HG02852 (cell line): ENCODE measurements around the gene POLR2F.

Experiments used
- ATAC-seq: cut with Tn5 transposase; IDR thresholded peaks from one replicate; pipeline ENCODE4 v1.9.1; 2021; ENCODE audit warnings: mild to moderate bottlenecking, moderate library complexity; ENCODE audit not compliant: unreplicated experiment

Gene POLR2F

DNA sequence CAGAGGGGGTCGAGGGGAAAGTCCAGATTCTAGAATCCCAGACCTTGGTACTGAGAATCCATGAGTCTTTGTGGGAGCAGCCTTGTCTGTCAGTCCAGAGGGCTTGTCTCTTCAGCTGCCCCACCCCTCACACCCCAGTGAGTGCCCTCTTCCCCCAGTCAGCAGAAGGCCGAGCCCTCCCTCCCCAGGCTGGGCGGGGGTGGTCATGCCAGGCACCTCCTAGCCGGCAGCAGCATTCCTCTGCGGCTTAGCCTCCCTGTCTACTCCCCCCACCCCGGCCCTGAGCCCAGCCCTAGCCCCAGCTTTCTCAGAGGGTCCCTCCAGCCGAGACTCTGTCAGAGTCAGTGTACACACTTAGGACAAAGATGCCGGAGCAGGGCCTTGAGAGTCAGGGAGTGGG is 26.3 kb downstream of the POLR2F start:
- ATAC-seq = no peak

DNA sequence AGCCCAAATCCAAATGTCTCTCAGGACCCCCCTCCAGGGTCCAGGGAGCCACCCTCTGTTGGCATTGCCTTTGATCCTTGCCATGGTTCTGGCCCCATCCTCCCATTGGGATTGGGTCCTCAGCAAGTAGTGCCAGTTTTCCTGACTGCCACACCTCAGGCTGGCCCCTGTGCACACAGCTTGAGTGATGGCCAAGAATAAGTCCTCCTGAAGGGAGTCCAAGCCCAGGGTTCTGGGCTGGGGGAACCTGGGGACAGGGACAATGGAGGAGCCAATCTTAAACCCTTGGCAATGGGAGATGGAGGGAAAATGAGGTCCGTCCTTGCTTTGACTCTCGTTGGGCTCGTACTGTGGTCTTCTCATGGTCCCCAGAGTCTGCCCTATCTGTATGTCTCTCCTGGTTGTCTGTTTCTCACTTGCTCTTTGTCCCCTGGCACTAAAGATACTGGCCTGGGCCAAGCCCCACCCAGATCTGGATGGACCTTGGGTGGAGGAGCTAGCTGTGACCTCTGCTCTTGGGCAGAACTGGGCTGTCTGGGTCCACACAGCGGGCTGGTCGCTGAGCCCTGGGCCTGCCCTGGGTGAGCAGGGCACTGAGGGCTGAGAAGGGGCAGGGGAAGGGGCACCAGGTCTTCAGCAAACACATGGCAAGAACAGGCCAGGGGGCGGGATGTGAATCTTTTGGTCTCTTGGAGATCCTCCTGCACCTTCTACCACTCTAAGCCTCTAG is 27.9 kb downstream of the POLR2F start:
- no peak for ATAC-seq

DNA sequence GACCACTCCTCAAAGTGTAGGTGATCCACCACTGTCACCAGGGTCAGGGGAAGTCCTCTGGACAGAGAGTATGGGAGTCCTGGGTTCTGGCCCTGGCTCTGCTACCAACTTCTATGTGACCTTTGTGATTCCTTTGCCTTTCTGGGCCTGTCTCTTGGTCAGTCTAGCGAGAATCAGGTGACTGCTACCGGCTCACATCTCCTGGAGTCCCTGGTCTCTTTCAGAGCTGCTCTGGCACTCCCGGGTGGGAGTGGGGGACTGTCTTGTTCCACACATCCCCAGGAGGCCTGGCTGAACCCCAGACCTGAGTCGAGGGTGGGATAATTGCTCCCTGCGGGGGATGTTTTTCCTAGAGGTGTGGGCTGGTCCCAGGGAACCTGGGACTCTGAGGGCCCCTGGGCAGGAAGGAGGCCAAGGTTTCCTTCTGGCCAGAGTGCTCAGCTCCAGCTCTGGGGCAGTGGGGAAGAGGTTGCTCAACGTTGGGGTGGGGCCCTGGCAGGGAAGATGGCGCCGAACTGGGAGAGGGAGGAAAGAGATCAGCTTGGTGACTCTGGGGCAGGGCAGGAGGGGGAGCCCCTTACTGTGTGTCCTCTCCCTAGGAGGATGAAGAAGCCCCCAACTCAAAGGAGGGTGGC is 28.8 kb downstream of the POLR2F start:
- no peak for ATAC-seq

DNA sequence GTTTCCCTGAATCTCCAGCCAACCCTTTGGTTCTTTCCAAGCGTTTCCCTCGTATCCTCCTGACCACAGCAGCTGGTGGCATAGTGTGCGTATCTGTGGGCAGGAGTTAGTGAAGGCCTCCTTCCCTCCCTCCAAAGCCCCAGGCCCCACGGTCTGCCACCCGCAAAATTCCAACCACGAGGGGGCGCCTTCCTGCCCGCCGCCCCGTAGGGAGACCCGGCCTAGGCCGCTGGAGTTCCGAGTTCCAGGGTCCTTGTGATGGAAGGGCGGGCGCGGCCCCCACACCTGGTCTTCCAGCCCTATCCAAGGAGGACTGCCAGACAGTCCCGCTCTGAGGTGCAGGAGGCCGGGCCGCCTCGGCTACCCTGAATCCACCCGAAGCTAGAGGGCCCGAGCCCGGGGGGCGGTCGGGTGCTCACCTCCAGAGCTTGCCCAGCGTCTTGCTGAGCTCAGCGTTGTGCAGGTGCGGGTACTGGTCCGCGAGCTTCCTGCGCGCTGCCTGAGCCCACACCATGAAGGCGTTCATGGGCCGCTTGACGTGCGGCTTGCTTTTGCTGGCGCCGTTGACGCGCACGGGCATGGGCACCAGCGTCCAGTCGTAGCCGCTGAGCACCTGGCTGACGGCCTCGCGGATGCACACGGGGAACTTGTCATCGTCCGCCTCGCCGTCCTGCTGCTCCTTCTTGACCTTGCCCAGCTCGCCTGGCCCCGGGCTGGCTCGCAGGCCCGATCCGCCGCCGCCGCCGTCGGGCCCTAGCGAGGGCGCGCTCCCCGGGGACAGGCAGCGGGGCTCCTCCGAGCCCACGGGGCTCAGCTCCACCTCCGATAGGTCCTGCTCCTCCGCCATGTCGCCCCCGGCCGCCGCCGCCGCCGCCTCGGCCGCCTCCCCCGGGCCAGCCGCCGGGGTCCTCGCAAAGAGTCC is 29.7 kb downstream of the POLR2F start:
- ATAC-seq = no peak

DNA sequence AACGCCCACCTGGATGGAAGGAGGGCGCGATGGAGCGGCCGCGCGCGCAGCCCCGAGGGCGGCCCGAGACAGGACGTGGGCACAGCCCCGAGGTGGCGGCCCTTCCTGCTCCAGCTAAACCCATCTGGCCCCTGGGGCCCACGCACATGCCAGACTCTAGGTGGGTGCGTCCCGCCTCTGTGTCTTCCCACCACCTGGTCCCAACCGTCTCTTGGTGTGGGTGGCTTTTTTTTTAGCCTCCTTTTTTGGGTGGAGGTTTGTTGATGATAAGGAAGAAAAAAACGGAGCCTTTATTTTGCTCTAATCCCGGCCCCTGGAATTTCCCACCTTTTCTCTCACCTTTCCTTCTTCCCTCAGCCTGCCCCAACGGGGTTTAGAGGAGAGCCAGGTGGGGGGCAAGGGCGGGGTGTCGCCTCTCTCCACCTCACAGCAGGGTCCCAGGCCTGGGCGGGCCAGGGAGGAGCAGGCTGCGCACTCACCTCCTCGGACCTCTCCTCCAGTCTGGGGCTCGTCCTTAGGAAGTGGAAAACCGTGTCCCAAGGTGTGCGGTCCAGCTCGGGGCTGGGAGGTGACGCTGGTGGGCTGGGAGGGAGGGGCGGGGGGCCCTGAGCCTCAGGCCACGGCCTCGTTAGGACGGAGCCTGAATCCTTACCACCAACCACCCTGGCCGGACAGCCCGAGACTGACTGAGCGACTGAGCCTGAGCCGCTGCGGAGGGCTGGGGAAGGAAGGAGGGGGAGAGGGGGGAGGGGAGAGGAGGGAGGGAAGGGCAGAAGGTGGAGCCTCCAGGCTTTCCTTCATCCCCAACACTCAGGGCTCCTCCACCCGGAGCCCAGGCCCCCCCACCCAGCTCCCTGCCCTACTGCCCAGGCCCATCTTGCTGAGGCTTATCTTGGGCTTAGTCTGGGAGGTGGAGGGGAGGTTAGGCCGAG is 30.6 kb downstream of the POLR2F start, which contains the start of gene SOX10:
Gene SOX10 (minus strand): TSS at position 696 of the 932 bp plus-strand sequence. CDS start 771 bp downstream, outside the sequence.
- no peak for ATAC-seq

DNA sequence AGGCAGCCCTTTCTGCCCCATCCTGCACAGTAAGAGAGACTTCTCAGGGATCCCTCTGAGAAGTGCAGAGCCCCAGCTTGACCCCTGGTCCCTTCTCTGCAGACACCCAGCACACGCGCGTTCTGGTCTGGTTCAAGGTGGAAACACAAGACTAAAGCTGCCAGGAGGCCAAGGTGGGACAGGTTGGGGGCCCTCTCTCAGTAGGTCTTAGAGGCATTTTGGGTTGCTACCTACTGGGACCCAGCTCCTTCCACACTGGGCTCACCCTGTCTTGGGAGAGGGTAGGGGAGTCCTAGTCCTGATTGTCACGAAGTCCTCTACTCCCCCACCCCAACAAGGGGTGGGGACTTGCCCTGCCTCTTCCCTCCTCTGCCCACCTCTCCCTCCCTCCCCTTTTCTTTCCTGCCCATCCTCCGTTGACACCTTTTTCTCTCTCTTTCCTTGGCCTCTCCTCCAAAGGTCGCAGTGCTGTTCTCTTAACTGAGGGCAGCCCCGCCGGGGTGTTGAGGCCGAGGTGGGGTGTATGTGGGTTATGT is 31.6 kb downstream of the POLR2F start:
- ATAC-seq = no peak

DNA sequence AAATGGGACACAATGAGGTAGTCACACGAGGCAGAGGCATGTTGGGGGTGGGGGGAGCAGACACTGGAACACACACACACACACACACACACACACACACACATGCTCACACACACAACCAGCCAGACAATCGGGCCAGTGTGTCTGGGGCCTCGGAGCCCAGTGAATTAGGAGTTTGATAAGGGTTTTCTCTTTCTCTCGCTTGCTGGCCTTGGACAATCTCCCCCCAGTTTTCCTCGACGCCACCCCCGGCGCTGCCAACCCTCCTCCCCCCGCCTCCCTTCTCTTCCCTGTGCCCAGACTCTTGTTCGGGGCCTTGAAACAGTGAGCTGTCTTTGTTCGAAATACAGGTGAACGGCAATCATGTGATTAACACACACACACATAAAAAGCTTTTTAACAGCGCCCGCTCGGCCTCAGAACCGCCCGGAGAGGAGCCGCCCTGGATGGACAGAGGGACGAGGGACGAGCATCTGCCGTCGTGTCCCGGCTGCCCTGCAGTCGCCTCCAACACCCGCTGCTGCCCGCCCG is 32.3 kb downstream of the POLR2F start:
- ATAC-seq = no peak

DNA sequence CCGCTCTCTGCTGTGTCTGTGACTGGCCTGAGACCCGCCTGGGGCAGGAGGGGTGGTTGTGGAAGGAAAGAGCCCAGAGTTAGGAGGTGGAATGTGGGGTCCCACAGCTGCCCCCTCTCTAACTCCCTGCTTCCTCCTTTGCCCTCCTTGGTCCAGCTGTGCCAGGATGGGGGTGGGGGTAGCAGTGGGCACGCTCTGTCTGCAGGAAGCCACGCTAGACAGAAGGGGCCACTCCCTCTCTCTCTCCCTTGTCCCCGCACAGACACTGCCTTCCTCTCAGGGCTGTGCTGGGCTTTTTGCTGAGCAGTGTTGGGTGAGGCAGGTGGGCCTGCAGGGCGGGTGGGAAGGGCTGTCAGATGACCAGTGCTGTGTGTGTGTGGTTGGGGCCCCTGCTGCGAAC is 32.9 kb downstream of the POLR2F start:
- ATAC-seq = no peak

DNA sequence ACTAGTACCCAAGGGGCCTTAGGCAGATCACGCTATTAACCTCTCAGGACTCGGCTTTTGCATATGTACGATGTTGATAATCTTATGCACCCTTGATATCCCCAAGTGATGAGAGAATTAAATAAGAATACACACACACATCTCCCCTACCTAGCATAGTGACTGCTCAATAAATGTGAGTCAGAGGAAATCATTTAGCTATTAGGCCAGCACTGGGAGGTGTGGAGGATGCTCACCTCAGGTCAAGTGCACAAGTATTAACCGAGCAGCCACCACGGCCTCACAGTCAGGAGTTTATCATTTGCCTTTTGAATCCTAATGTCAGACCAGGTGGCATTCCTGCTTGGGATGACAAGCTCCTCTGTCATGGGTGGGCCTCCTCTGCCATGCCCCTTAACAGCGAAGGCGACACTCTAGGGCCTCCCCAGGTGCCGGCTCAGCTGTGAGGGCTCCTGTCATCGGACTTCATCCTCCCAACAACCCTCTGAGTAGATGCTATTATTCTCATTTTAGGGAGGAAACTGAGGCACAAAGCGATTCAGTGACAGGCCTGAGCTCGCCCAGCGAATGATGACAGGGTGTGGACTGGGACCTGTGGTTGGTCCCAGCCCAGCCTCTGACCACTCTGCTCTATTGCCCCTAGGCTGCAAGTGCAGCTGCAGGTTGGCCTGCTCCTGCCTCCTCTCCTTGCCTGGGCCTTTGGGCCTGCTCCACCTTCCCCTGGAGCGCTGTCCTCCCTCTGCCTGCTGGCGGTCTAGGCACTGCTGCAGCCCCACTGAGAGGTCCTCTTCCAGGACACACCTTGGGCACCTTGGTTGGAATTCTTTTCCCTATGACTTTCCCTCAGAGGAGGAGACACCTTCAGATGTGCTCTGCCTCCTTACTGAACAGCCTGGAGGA is 35.9 kb downstream of the POLR2F start:
- ATAC-seq = no peak

DNA sequence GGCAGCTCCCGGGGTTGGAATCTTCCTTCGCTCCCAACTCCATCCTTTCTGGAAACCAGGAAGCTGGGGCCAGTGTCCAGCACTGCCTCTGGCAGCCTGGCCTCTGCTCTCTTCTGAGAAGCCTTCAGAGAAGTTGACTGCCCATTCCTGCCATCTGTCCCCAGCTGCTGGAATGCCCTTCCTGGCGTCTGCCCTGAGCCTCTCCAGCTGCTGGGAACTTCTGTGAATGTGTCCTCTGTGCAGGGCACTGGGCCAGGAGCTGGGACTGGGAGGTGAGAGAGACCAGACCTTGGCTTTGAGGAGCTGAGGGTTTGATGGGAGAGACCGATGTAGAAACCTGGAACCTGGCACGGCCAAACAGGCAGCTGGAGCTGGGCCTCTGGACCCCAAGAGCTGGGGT is 36.8 kb downstream of the POLR2F start:
- no peak for ATAC-seq

DNA sequence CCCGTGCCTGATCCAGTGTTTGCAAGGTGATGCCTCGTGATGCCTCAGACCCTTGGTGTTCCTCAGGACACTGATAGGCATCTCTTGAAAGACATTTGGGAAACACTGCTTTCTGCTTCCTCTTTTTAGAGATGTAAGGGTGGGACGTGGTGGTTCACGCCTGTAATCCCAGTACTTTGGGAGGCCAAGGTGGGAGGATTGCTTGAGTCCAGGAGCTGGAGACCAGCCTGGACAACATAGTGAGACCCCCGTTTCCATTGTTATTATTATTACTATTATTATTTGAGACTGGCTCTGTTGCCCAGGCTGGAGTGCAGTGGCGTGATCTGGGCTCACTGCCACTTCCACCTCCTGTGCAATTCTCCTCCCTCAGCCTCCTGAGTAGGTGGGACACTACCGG is 37.4 kb downstream of the POLR2F start:
- no peak for ATAC-seq

DNA sequence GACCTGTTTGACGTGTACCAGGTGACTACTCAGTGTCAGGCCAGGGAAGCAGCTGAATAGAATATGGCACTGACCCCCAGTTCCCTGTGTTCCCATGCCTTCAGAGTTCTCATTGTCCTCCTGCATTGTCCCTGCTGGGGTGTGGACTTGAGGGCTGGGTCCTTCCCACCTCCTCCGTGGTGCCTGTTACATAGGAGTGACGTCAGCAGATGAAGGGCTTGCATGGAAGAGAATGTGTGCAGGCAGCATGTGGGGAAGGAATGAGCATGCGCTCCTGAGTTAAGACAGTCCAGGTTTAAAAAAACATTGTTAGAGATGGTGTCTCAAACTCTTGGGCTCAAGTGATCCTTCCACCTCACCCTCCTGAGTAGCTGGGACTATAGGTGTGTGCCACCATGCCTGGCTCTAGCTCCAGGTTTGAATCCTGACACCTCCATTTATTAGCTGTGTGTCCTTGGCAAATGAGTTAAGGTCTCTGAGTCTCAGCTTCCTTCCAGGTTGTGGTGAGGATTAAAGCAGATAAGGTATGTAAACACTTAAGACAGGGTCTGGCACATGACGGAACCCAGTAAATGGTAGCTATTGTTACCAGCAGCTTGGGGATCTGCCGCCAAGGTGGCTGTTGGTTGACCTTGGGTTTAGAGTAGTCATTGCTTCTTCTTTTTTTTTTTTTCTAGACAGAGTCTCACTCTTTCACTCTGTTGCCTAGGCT is 38.4 kb downstream of the POLR2F start:
- no peak for ATAC-seq

DNA sequence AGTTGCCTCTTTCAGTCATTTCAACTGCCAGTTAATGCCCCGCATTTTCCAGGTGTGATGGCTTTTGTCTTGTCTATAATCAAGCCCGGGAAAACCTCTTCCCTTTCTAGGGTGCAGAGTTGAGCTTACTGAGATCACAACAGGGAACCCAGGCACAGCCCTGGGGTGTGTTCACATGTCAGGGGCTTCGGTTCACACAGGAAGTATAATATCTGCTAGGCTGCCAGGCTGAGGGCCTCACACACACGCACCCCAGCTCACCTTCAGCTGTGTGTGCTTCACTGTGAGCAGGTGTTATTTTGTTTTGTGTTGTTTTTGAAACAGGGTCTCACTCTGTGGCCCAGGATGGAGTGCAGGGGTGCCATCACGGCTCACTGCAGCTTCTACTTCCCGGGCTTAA is 40.5 kb downstream of the POLR2F start:
- no peak for ATAC-seq

DNA sequence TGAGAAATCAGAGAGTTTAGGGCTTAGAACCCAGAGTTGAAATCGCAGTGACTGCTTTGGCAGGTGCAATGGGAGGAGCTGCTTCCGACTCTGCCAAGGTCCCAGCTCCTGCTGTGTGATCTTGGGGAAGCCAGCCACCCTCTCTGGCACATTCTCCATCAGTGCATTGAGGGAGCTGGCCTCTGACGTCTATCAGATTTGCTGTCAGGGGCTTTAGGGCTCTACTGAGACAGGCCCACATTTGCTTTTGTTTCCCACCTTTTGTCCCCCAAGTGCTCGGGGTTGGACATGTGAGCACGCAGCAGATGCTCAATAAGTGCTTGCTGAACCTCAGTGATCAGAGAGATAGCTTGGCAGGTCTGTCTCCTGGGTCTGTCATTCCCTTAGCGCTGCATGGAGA is 41.5 kb downstream of the POLR2F start:
- no peak for ATAC-seq

DNA sequence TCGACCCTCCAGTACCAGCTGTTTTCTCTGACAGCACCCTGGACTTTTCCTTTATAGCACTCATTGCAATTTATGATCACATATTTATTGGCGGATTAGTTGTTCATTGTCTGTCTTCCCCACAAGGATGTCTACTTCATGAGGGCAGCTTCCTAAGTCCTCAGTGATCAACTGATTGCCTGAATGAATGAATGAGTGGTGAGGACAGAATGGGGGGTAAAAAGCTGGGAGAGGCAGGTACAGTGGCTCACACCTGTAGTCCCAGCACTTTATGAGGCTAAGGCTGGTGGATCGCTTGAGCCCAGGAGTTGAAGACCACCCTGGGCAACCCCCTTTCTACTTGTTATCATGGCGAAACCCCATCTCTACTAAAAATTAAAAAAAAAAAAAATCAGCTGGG is 42.0 kb downstream of the POLR2F start:
- no peak for ATAC-seq

DNA sequence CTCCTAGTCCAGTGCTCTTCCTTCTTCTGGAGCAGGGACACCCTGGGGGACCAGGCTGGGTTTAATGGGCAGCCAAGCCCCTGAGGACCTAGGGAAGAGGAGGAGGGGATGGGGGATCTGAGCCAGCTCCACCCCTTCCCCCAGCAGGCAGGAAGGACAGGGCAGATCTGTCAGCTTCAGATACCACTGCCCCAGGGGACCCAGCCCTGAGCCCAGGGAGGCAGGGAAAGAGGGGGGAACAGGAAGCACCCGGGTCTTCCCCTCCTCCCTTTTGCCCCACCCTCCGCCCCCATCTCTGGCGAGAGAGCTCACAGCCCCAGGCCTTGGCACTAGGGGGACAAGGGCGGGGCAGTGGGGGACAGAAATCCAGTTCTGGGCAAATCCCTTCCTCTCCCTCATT is 42.6 kb downstream of the POLR2F start:
- no peak for ATAC-seq

DNA sequence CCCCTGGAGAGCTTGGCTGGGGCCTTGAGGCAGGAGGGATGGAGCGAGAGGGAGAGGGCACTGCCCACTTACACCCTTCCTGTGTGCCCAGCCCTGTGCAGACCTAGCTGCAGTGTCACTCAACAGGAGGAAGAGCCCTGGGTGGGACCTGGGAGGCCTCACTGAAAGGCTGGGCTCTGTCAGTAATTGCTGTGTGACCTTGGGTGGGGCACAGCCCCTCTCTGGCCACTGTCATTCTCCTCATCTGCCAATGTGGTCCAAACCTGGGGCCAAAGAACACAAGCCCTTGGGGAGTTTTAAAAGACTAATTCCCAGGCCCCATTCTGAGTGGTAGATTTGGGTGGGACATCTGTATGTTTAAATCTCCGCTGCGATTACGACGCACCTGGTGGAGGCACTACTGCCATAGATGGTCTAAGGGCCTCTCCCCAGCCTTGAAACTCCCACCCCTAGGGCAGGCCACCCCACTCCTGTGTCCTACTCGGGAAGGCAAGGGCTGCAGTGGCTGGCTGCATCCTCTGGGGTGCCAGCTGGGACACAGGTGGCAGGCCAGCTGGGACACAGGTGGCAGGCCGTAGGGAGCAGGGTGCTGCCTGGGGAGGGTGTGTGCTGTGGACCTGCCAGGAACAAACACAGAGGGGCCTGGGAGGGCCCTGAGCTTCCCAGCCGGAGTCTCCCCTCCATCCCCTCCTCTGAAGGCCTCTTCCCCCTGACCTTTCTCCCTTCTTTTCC is 43.2 kb downstream of the POLR2F start:
- no peak for ATAC-seq

DNA sequence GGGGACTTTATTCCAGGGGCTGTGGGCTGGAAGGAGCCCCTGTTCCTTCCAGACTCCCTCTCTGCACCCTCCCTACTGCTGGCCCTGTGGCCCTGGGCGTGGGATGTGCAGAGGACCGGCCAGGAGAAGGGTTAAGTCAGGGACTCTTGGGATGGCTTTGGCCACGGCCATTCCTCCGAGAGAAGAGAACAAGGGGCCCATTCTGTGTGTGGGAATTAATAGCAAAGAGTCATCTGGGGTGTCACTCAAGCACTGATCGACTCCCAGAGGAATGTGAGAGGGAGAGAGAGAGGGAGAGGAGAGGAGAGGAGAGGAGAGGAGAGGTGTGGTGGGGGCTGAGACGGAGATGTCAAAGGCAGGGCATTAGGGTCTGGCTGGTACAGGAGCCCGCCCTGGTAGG is 45.0 kb downstream of the POLR2F start:
- ATAC-seq = no peak
